GM21723 (cell line): Measurements from ENCODE around the gene CXCR4.
A peak's percentile ranks its signal among the peaks of the same experiment; 100 is the strongest.

Source experiments
- ATAC-seq: cut with Tn5 transposase; IDR thresholded peaks from one replicate; pipeline ENCODE4 v1.9.1; 2021; ENCODE audit warnings: mild to moderate bottlenecking, moderate library complexity; ENCODE audit not compliant: unreplicated experiment

CXCR4 gene

GRCh38 chr2:136117909-136118818 is at the start of gene CXCR4:
Gene CXCR4 (minus strand): TSS chr2:136118149. CDS start chr2:136118060, 89 bp downstream.
- peak; percentile 34 for ATAC-seq

GRCh38 chr2:136164280-136164776 is 46.4 kb upstream of the CXCR4 start:
- ATAC-seq = no peak

GRCh38 chr2:136162438-136162837 is 44.5 kb upstream of the CXCR4 start:
- no peak for ATAC-seq

DNA sequence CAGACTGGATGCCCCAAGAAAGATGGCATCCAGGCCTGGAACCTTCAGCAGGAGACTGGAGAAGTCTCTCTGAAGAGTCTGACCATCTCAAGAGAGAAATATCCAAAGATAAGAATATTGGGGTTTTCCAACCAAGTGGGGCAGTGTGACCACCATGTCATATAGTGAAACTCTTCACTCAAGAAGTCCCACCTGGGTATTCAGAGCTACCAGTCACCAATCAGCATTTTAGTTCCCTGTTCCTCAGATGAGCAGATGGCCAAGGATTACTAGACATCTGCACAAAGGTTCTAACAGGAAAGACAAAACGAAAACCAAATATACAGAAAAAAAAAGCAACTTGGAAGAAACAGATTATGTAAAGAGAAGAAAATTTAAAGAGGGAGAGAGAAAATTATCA is 38.5 kb upstream of the CXCR4 start:
- ATAC-seq = no peak

DNA sequence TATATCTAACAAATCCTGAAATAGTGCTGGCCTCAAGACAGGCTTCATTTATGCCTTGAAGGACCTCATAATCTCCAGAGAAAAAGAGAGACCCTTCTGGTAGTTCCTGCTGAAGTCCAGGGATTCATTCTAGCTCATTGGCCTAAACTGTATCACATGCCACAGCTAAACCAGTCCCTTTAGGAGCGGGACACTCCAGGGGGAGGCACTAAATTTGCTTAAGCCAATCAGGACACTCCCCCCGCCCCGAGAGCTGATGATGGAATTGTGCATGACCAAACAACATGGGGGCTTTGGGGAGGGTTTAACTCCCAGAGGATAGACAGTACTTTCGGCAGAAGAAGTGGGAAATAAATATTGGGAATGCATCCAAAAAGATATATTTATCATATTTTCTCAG is 36.4 kb upstream of the CXCR4 start:
- no peak for ATAC-seq

DNA sequence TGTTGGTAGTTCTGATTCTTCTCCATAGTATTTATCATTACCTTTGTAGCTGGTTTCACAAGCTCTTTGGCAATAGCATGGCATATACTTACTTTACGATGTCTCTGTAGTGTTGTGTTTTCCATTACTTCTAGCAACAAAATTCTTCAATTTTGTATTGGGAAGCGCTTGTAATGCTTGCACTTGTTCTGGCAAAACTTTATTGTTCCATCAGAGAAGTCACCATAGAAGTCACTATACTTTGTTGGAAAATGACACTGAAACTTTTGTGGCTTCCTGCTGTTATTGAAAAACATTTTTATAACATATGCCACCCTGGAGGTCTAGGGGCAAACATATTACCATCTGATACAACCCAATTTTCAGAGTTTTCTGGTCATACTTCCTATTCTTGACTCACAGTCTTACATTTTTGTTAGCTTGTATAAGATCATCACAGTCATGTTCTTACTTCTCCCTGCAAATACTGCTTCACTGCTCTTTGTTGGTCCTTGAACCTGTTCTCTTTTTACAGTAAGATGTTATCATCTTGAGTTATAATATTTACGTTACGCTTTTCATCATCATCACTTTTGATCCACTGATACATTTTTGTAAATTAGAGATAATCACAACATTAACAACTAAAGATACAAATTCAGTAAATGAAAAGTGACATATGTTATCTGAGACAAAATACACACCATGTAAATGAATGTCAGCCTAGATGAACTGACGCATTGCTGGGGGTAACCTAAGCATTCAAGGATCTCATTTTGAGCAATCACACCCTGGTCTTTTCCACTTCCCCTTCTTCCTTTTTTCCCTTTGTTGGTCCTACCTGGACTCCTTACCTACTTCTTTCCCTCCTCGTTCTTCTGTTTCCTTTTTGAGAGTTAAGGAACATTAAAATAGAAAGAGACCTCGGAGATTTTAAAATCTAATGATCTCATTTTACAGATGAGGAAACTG is 33.3 kb upstream of the CXCR4 start:
- no peak for ATAC-seq

- no peak for ATAC-seq
Observed at GRCh38 chr2:136149011-136149410, 31.1 kb upstream of the CXCR4 start.

- no peak for ATAC-seq
Observed at GRCh38 chr2:136146564-136146963, 28.6 kb upstream of the CXCR4 start.

- no peak for ATAC-seq
Observed at GRCh38 chr2:136143603-136144451, 25.9 kb upstream of the CXCR4 start.

- no peak for ATAC-seq
Observed at GRCh38 chr2:136141510-136142149, 23.7 kb upstream of the CXCR4 start.

DNA sequence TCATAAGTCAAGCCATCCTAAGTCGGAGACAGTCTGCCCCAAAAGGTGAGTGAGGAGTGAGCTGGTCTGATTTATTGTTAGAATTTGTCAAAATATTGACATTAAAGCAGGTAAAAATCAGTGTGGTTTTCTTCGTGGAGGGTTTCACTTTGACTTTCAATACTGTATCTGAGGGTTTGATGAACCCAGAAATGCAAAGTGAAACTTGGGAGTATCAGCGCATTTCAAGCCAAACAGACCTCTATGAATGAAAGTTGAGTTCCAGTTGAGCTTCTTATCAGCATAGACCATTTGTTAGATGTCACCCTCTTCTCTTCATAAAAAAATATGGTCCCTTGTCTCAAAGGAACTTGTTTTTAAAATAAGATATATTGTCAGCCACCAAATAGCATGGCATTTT is 21.7 kb upstream of the CXCR4 start:
- no peak for ATAC-seq

DNA sequence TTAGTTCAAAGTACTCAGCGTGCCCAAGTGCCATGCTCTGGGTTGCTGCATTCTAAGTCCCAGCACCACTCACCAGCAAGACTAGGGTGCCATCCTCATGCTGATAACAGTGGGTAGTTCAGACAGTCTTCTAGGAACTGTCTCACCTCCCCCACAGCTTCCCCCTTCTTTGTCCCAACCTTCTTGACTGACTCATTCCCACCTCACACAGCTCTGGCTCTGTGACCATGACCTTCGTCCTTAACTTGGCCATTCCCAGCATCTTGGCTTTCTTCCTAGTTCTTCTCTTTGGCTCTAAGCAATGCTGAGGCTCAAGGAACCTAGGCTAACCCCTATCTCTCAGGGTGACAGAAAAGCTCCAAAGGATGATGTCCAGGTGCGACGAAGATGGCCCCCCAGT is 20.0 kb upstream of the CXCR4 start:
- ATAC-seq = no peak

DNA sequence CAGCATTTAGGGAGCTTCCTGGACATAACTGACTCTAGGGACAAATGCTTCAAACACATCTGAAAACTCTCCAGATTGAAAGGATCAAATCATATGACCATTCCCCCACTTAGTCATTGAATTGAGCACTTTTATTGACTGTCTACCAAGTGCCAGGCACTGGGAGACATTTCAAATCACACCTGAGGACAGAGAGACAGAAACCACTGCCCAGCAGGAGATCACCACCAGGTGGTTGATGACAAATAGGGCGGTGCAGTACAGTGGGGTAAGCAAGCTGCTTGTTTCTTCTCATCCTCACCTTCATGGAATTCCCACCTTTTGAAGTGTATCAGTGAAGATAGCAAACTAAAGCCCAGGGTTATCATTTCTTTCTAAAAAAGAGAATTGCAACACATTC is 19.0 kb upstream of the CXCR4 start:
- ATAC-seq = no peak

- ATAC-seq = peak; percentile 33
Observed at GRCh38 chr2:136135921-136136906, 18.3 kb upstream of the CXCR4 start.

DNA sequence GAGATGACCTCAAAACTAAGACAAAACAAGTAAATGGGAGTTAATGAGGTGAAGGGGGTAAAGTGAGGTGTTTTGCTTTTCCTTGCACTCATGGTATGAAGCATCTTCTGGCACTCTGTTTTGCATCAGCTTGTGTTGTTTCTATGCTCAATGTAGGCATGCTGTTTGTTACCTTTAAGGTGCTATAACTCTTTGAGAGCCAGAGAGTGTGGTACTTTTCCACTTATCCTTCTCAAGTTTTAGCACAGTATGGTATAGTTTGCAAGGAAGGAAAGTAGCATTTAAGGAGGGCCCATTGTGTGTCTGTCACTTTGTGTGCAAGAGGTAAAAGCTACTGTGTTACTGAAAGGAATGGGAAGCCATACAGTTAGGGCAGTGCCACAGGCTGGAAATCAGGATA is 17.5 kb upstream of the CXCR4 start:
- no peak for ATAC-seq

DNA sequence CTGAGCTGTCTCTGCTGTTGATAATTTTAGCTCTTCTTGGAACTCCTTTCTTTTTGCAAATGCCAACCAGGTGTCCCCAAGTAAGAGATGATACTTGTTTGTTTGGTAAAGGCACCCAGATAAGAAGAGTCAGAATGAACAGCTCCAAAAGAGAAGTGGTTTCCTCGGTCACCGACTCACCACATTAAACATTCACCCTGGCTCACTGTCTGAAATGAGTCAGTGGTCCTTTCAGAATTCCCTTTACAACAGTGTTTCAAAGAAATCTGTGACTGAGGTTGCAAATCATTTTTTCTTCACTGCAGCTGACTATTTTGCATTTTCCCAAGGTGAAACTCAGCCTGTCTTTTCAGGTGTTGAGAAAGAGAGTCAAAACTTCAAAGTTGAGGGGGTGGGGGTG is 16.2 kb upstream of the CXCR4 start:
- ATAC-seq = no peak

DNA sequence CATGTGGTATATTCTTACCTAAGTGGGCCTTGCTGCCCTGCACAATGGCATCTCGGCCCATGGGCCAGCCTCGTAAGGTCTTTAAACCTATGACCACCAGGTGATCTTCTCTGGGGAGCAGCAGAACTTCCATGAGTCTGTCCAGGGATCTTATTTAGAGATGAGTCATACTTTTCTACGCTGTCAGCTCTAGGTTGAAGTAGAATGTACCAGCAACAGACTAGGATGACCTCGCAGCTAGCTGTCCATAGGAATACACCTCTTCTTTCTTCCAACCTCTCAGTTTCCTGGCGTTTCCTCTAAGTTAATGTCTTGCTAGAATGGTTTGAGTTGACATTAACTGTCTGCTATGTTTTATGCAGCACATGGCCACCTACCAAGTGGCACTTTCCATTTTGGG is 15.6 kb upstream of the CXCR4 start:
- no peak for ATAC-seq

DNA sequence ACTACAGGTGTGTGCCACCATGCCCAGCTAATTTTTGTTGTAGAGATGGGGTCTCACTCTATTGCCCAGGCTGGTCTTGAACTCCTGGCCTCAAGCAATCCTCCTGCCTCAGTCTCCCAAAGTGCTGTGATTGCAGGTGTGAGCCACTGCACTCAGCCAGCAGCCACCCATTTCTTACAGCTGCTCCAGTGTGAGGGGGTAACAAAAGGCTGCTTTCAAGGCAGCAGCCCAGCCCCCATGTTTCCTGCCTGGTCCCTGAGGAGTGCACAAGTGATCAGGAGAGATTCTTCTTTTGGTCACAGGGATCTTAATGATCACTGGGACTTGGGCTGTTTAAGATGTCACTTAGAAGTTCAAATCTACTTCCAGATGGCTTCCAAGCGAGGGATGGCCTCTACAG is 15.2 kb upstream of the CXCR4 start:
- ATAC-seq = no peak

DNA sequence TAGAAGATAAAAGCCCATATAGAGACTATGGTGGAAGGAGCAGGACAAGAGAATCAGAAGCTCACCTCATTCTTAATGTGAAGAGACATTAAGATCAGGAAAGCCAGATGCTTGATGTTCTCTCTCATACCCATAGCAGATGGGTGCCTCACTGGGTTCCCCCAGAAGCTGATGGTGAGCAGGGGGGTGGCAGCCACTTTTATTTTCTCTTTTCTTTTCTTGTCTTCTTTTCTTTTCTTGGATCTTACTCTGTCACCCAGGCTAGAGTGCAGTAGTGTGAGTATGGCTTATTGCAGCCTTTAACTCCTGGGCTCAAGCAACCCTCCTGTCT is 14.8 kb upstream of the CXCR4 start:
- ATAC-seq = no peak
